Stimulated activated CD4-positive, alpha-beta T cell treated with anti-CD3 and anti-CD28 coated beads, Interleukin-15, amount 100 ng/mL, for 48 hours (primary cell): ENCODE measurements around the gene PRKX.
"Not testable (repeated sequence)": the region's sequence is repeated elsewhere in the genome, so short reads cannot be mapped to it uniquely, and the experiment has no call there.

Experiments
- DNase-seq, 2 donors: peaks; one replicate each; pipeline ENCODE4 v3.0.0-alpha.2; 2020; ENCODE audit warnings: low read depth in 2 of 2

Gene PRKX

GRCh38 chrX:3711331-3711917, 2.0 kb downstream of the PRKX start:
- DNase-seq, result no peak

GRCh38 chrX:3707673-3708274, 5.7 kb downstream of the PRKX start:
- DNase-seq, result not testable (repeated sequence)

GRCh38 chrX:3706481-3706880, 7.0 kb downstream of the PRKX start:
- no peak for DNase-seq

- DNase-seq, result not testable (repeated sequence)
Measured at GRCh38 chrX:3703251-3703650, 10.2 kb downstream of the PRKX start.

- DNase-seq, result not testable (repeated sequence)
Measured at GRCh38 chrX:3702095-3702494, 11.4 kb downstream of the PRKX start.

GRCh38 chrX:3701445-3701928, 12.0 kb downstream of the PRKX start:
- not testable (repeated sequence) for DNase-seq

GRCh38 chrX:3699821-3700381, 13.5 kb downstream of the PRKX start:
- no peak for DNase-seq

- no peak for DNase-seq
Measured at GRCh38 chrX:3697701-3698279, 15.7 kb downstream of the PRKX start.

GRCh38 chrX:3697220-3697684, 16.2 kb downstream of the PRKX start:
- no peak for DNase-seq

- DNase-seq, result no peak
Measured at GRCh38 chrX:3695536-3695935, 17.9 kb downstream of the PRKX start.

GRCh38 chrX:3690140-3690539, 23.3 kb downstream of the PRKX start:
- DNase-seq, result no peak

GRCh38 chrX:3683236-3683635, 30.2 kb downstream of the PRKX start:
- DNase-seq, result not testable (repeated sequence)

GRCh38 chrX:3680459-3680858, 33.0 kb downstream of the PRKX start:
- DNase-seq, result no peak

GRCh38 chrX:3679669-3680068, 33.8 kb downstream of the PRKX start:
- DNase-seq, result no peak

- DNase-seq, result no peak
Measured at GRCh38 chrX:3678328-3678727, 35.1 kb downstream of the PRKX start.

GRCh38 chrX:3674881-3675280, 38.6 kb downstream of the PRKX start:
- DNase-seq, result no peak

GRCh38 chrX:3669841-3670475, 43.5 kb downstream of the PRKX start:
- DNase-seq, result no peak

GRCh38 chrX:3666975-3667374, 46.5 kb downstream of the PRKX start:
- no peak for DNase-seq

- DNase-seq, result no peak
Measured at GRCh38 chrX:3664921-3665320, 48.5 kb downstream of the PRKX start.

- DNase-seq, result not testable (repeated sequence)
Measured at GRCh38 chrX:3663576-3664250, 49.7 kb downstream of the PRKX start.

- no peak for DNase-seq
Measured at GRCh38 chrX:3659761-3660160, 53.7 kb downstream of the PRKX start.

GRCh38 chrX:3655181-3655580, 58.3 kb downstream of the PRKX start:
- no peak for DNase-seq
